ENCODE results near the gene MACF1. TPM values are rescaled to one million over a fixed set of nuclear protein-coding genes. Genes with fewer than 3 reads are reported as not detected.

MACF1 gene
- total RNA-seq, 4 donors from 2014 or later = 187 to 436 (median 261) TPM

DNA sequence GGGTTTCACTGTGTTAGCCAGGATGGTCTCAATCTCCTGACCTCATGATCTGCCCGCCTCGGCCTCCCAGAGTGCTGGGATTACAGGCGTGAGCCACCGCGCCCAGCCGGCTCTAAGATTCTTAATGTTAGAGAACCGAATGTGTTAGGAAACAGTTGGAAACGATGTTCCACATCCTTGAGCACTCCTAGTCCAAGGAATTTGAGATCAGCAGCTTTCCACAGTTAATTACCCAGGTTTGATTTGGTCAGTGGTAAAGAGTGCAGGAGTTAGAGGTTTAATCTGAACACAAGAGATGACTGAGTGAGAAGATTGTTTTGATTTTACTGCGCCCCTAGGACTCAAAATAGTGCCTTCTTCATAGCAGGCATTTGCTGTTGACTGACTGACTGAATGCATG is 211.1 kb downstream of the MACF1 start:
- Histone ChIP-seq H3K4me1 (peaks cover 0 to 21% (median 1%) of the 10 kb centered on the region in 4 donors), H3K36me3 (peaks cover 0 to 3% (median 0%) of the 10 kb centered on the region in 3 donors), H3K27ac (no peak overlapping the region), H3K4me3 (no peak overlapping the region), H3K9me3 (no peaks in the 10 kb centered on the region), H3K27me3 (no peaks in the 10 kb centered on the region)
- TF ChIP-seq, protein P1, sequence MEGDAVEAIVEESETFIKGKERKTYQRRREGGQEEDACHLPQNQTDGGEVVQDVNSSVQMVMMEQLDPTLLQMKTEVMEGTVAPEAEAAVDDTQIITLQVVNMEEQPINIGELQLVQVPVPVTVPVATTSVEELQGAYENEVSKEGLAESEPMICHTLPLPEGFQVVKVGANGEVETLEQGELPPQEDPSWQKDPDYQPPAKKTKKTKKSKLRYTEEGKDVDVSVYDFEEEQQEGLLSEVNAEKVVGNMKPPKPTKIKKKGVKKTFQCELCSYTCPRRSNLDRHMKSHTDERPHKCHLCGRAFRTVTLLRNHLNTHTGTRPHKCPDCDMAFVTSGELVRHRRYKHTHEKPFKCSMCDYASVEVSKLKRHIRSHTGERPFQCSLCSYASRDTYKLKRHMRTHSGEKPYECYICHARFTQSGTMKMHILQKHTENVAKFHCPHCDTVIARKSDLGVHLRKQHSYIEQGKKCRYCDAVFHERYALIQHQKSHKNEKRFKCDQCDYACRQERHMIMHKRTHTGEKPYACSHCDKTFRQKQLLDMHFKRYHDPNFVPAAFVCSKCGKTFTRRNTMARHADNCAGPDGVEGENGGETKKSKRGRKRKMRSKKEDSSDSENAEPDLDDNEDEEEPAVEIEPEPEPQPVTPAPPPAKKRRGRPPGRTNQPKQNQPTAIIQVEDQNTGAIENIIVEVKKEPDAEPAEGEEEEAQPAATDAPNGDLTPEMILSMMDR (IDR thresholded peaks at IDR 0.05) = no peak
- no peak for TF ChIP-seq POLR2A (IDR thresholded peaks at IDR 0.05)
- no peak for DNase-seq

DNA sequence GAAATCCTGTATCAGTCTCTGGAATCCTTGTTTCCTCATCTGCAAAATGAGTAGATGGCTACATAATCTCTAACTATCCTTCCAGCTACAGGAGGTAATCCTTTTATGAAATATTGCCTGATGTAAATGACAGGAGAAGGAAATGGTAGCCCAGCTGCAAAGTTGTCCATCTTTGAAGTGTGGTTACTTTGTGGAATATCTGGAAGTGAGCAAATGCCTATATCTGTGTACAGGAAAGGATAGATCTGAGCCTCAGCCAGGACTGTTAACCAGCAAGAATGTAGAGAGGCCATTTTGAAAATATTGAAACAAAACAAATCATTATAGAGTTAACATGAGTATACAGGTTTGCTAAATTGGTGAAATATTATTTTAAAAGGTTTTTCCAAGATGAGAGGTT is 212.1 kb downstream of the MACF1 start:
- DNase-seq = no peak

DNA sequence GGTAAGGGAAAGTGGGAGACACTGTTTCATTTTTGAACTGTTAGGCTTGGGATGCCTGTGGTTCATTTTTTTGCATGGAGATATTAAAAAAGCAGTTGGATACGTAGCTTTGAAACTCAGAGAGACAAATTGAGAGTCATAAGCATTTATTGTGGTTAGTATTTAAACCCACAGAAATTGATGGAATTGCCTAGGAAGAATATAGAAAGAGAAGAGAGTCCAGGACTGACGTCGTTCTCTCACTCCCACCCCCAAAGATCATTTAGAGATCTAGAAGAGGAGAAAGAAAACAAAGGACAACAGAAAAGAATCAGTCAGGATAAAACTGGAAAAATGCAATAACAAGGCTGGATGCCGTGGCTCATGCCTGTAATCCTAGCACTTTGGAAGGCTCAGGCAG is 213.7 kb downstream of the MACF1 start:
- H3K9me3 ChIP-seq = no peaks in the 10 kb centered on the region
- DNase-seq = no peak
- H3K27ac ChIP-seq = no peak overlapping the region
- no peaks in the 10 kb centered on the region for H3K27me3 ChIP-seq
- TF ChIP-seq POLR2A (IDR thresholded peaks at IDR 0.05) = no peak
- TF ChIP-seq, protein P1 (IDR thresholded peaks at IDR 0.05) = no peak
- peaks cover 0 to 6% (median 0%) of the 10 kb centered on the region in 4 donors for H3K4me1 ChIP-seq
- H3K36me3 ChIP-seq = peaks cover 0 to 8% (median 0%) of the 10 kb centered on the region in 3 donors
- no peak overlapping the region for H3K4me3 ChIP-seq

More for the DNA sequence above, 212.1 kb downstream of the MACF1 start:
- no peak overlapping the region for H3K27ac ChIP-seq
- peaks cover 0 to 11% (median 1%) of the 10 kb centered on the region in 4 donors for H3K4me1 ChIP-seq
- peaks cover 0 to 3% (median 0%) of the 10 kb centered on the region in 3 donors for H3K36me3 ChIP-seq
- no peaks in the 10 kb centered on the region for H3K27me3 ChIP-seq
- H3K4me3 ChIP-seq = no peak overlapping the region
- H3K9me3 ChIP-seq = no peaks in the 10 kb centered on the region
- no peak for TF ChIP-seq POLR2A (IDR thresholded peaks at IDR 0.05)
- TF ChIP-seq, protein P1 (IDR thresholded peaks at IDR 0.05) = no peak

DNA sequence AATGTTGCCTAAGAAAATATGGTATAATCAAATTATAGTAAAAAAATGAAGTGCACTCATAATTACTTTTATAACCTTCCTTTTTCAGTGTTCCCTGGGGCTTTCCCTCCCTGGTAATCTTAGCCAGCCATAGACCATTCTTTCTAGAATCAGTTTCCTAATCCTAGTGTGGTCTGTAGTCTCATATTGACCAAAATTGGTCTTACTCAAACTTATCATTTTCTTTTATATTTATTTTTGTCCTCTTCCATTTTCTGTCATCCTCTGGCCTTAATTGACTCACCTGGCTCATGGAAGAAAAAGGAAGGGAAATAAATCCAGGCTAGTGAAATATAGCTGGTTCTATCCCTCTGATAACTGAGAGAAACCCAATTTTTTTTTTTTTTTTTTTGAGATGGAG is 216.0 kb downstream of the MACF1 start:
- TF ChIP-seq, protein P1 (IDR thresholded peaks at IDR 0.05) = no peak
- TF ChIP-seq POLR2A (IDR thresholded peaks at IDR 0.05) = no peak
- no peak overlapping the region for H3K4me3 ChIP-seq
- no peaks in the 10 kb centered on the region for H3K9me3 ChIP-seq
- peaks cover 0 to 26% (median 0%) of the 10 kb centered on the region in 3 donors for H3K36me3 ChIP-seq
- H3K27ac ChIP-seq = no peak overlapping the region
- DNase-seq = no peak
- no peaks in the 10 kb centered on the region for H3K27me3 ChIP-seq
- no peaks in the 10 kb centered on the region for H3K4me1 ChIP-seq

DNA sequence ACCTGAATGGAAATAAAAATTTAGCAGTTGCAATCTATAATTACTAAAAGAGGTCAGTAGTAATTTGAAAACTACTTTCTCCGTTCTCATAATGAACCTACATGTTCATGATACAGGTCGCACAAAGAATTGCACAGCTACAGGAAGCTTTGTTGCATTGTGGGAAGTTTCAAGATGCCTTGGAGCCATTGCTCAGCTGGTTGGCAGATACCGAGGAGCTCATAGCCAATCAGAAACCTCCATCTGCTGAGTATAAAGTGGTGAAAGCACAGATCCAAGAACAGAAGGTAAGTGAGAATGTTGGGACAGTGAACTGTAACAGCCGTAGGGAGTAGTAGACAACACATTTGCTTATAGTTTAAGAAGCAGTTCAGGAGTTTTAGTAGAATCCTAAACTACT is 218.1 kb downstream of the MACF1 start:
- no peaks in the 10 kb centered on the region for H3K27me3 ChIP-seq
- no peak overlapping the region for H3K4me3 ChIP-seq
- no peaks in the 10 kb centered on the region for H3K9me3 ChIP-seq
- H3K27ac ChIP-seq = no peak overlapping the region
- TF ChIP-seq, protein P1 (IDR thresholded peaks at IDR 0.05) = no peak
- no peak for TF ChIP-seq POLR2A (IDR thresholded peaks at IDR 0.05)
- H3K36me3 ChIP-seq = peaks cover 0 to 43% (median 0%) of the 10 kb centered on the region in 3 donors
- DNase-seq = no peak
- no peaks in the 10 kb centered on the region for H3K4me1 ChIP-seq

DNA sequence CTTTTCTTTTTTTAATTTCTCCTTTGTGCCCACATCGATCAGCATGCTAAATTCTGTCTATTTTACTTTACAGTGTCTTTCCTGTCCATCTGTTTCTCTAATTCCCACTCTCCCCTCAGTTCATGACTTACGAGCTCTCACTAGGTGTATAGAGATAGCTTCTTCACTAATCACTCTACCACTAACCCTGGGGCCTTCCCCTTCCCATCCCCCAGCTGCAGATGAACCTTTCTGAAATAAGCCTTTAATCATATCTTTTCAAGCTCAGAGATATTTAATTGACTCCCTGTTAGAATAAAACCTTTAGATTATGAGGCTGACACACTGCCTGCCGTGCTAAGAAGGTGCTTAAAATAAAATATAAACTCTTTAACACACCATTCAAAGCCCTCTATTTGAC is 220.7 kb downstream of the MACF1 start:
- Histone ChIP-seq H3K27ac (no peak overlapping the region), H3K4me3 (no peak overlapping the region), H3K36me3 (peaks cover 0 to 68% (median 0%) of the 10 kb centered on the region in 3 donors), H3K9me3 (no peaks in the 10 kb centered on the region), H3K4me1 (no peaks in the 10 kb centered on the region), H3K27me3 (no peaks in the 10 kb centered on the region)
- TF ChIP-seq POLR2A (IDR thresholded peaks at IDR 0.05) = no peak
- TF ChIP-seq, protein P1 (IDR thresholded peaks at IDR 0.05) = no peak
- no peak for DNase-seq
